Activated T-helper 1 cell treated with anti-CD3 and anti-CD28 coated beads, Interleukin-12 subunit alpha, Interleukin-12 subunit beta, Interleukin-2, Interleukin-4 antibody, amounts not matched to agents 30 ng/mL and 10 ng/mL and 1 ng/mL, durations not matched to agents 14 hours and 24 hours and 36 hours (primary cell): ENCODE measurements around the gene USP24. TPM values are rescaled to one million over a fixed set of nuclear protein-coding genes. Genes with fewer than 3 reads are reported as not detected.

ENCODE experiments used
- DNase-seq: peaks from one replicate; pipeline ENCODE4 v3.0.0; 2021; ENCODE audit warnings: low spot score
- H3K27ac Mint-ChIP-seq: one replicate; pipeline ENCODE4 v1.8.0; 2021; ENCODE audit warnings: mild to moderate bottlenecking, mixed read lengths
- H3K27me3 Mint-ChIP-seq: one replicate; pipeline ENCODE4 v1.8.0; 2022; ENCODE audit warnings: mild to moderate bottlenecking, moderate library complexity, mixed read lengths; ENCODE audit not compliant: insufficient read depth
- H3K36me3 Mint-ChIP-seq: one replicate; pipeline ENCODE4 v1.8.0; 2021; ENCODE audit warnings: low read depth, mixed read lengths
- H3K4me1 Mint-ChIP-seq: one replicate; pipeline ENCODE4 v1.8.0; 2021; ENCODE audit warnings: low read depth, mixed read lengths
- H3K4me3 Mint-ChIP-seq: one replicate; pipeline ENCODE4 v1.8.0; 2021; ENCODE audit warnings: mild to moderate bottlenecking, moderate library complexity, mixed read lengths
- H3K9me3 Mint-ChIP-seq: one replicate; pipeline ENCODE4 v1.8.0; 2021; ENCODE audit warnings: mixed read lengths
- intact Hi-C: fragments of 100-400 bp; cut with micrococcal nuclease; formaldehyde crosslinking; loops from one replicate; pipeline ENCODE4 v1.15.1; 2024
- total RNA-seq: library from RNA; stranded (reverse); gene quantifications from 2 replicates; pipeline ENCODE4 v1.2.3, GENCODE V29; 2022

The USP24 gene
- total RNA-seq, 1 donor from 2014 or later: 58.6 TPM

GRCh38 chr1:55217226-55217986 is 2.2 kb upstream of the USP24 start:
- H3K36me3 Mint-ChIP-seq: peaks cover 7% of the 10 kb centered on the region
- peaks cover 41% of the 10 kb centered on the region for H3K4me1 Mint-ChIP-seq
- no peaks in the 10 kb centered on the region for H3K9me3 Mint-ChIP-seq
- peak overlapping the region; percentile 30 for H3K27ac Mint-ChIP-seq
- no peak for DNase-seq
- peaks cover 3% of the 10 kb centered on the region for H3K27me3 Mint-ChIP-seq
- H3K4me3 Mint-ChIP-seq: no peak overlapping the region
- intact Hi-C loops: loop anchor here (2.0 to 5.0 kb wide), 2 partner anchors 40 to 501 kb away; no protein-coding TSS in a partner anchor

GRCh38 chr1:55216096-55216495 is 932 bp upstream of the USP24 start:
- H3K27ac Mint-ChIP-seq: peak overlapping the region; percentile 96
- H3K36me3 Mint-ChIP-seq: peaks cover 12% of the 10 kb centered on the region
- H3K4me1 Mint-ChIP-seq: peaks cover 55% of the 10 kb centered on the region
- H3K9me3 Mint-ChIP-seq: no peaks in the 10 kb centered on the region
- intact Hi-C loops: loop anchor here (2.0 to 5.0 kb wide), 2 partner anchors 41 to 499 kb away; no protein-coding TSS in a partner anchor
- H3K27me3 Mint-ChIP-seq: peaks cover 3% of the 10 kb centered on the region
- DNase-seq: no peak
- H3K4me3 Mint-ChIP-seq: peak overlapping the region; percentile 93

- intact Hi-C loops: loop anchor here (1.0 to 5.0 kb wide), 6 partner anchors 26 to 138 kb away; no protein-coding TSS in a partner anchor
- no peak overlapping the region for H3K27ac Mint-ChIP-seq
- peaks cover 12% of the 10 kb centered on the region for H3K36me3 Mint-ChIP-seq
- no peak for DNase-seq
- peaks cover 67% of the 10 kb centered on the region for H3K4me1 Mint-ChIP-seq
- peak overlapping the region; percentile 64 for H3K4me3 Mint-ChIP-seq
- H3K27me3 Mint-ChIP-seq: peaks cover 3% of the 10 kb centered on the region
- H3K9me3 Mint-ChIP-seq: no peaks in the 10 kb centered on the region
Observed at GRCh38 chr1:55214934-55215193, 300 bp downstream of the USP24 start.

- peak overlapping the region; percentile 86 for H3K4me3 Mint-ChIP-seq
- intact Hi-C loops: loop anchor here (1.0 to 5.0 kb wide), 3 partner anchors 26 to 137 kb away; no protein-coding TSS in a partner anchor
- peak overlapping the region; percentile 92 for H3K27ac Mint-ChIP-seq
- H3K9me3 Mint-ChIP-seq: no peaks in the 10 kb centered on the region
- peaks cover 3% of the 10 kb centered on the region for H3K27me3 Mint-ChIP-seq
- H3K36me3 Mint-ChIP-seq: peaks cover 12% of the 10 kb centered on the region
- H3K4me1 Mint-ChIP-seq: peaks cover 72% of the 10 kb centered on the region
- DNase-seq: peak; percentile 30
Observed at GRCh38 chr1:55214212-55214933, 791 bp downstream of the USP24 start.

- no peak for DNase-seq
- peak overlapping the region; percentile 86 for H3K4me3 Mint-ChIP-seq
- peak overlapping the region; percentile 92 for H3K27ac Mint-ChIP-seq
- H3K27me3 Mint-ChIP-seq: peaks cover 3% of the 10 kb centered on the region
- H3K36me3 Mint-ChIP-seq: peaks cover 12% of the 10 kb centered on the region
- intact Hi-C loops: loop anchor here (1.0 to 5.0 kb wide), 5 partner anchors 9 to 137 kb away; no protein-coding TSS in a partner anchor
- H3K9me3 Mint-ChIP-seq: no peaks in the 10 kb centered on the region
- peaks cover 77% of the 10 kb centered on the region for H3K4me1 Mint-ChIP-seq
Observed at GRCh38 chr1:55213885-55214211, 1.3 kb downstream of the USP24 start.

- peak overlapping the region; percentile 92 for H3K27ac Mint-ChIP-seq
Observed at GRCh38 chr1:55213151-55213884, 1.8 kb downstream of the USP24 start.

GRCh38 chr1:55212349-55213150 is 2.6 kb downstream of the USP24 start:
- peak overlapping the region; percentile 86 for H3K4me3 Mint-ChIP-seq
- H3K4me1 Mint-ChIP-seq: peaks cover 73% of the 10 kb centered on the region
- H3K36me3 Mint-ChIP-seq: peaks cover 12% of the 10 kb centered on the region
- H3K9me3 Mint-ChIP-seq: no peaks in the 10 kb centered on the region
- H3K27me3 Mint-ChIP-seq: peaks cover 3% of the 10 kb centered on the region
- intact Hi-C loops: loop anchor here (1.0 to 5.0 kb wide), 3 partner anchors 7 to 135 kb away; no protein-coding TSS in a partner anchor
- DNase-seq: no peak
- H3K27ac Mint-ChIP-seq: peak overlapping the region; percentile 30

More at GRCh38 chr1:55213151-55213884, 1.8 kb downstream of the USP24 start:
- peaks cover 3% of the 10 kb centered on the region for H3K27me3 Mint-ChIP-seq
- peaks cover 77% of the 10 kb centered on the region for H3K4me1 Mint-ChIP-seq
- peaks cover 12% of the 10 kb centered on the region for H3K36me3 Mint-ChIP-seq
- intact Hi-C loops: loop anchor here (1.0 to 5.0 kb wide), 3 partner anchors 8 to 136 kb away; no protein-coding TSS in a partner anchor
- H3K4me3 Mint-ChIP-seq: peak overlapping the region; percentile 86
- no peaks in the 10 kb centered on the region for H3K9me3 Mint-ChIP-seq
- no peak for DNase-seq

GRCh38 chr1:55211863-55212262 is 3.3 kb downstream of the USP24 start:
- peaks cover 12% of the 10 kb centered on the region for H3K36me3 Mint-ChIP-seq
- H3K27ac Mint-ChIP-seq: peak overlapping the region; percentile 46
- H3K4me1 Mint-ChIP-seq: peaks cover 69% of the 10 kb centered on the region
- H3K9me3 Mint-ChIP-seq: no peaks in the 10 kb centered on the region
- no peak for DNase-seq
- intact Hi-C loops: loop anchor here (2.0 to 5.0 kb wide), 3 partner anchors 17 to 135 kb away; no protein-coding TSS in a partner anchor
- H3K4me3 Mint-ChIP-seq: peak overlapping the region; percentile 86
- peaks cover 3% of the 10 kb centered on the region for H3K27me3 Mint-ChIP-seq

GRCh38 chr1:55210990-55211801 is 4.0 kb downstream of the USP24 start:
- no peaks in the 10 kb centered on the region for H3K27me3 Mint-ChIP-seq
- DNase-seq: no peak
- no peak overlapping the region for H3K27ac Mint-ChIP-seq
- H3K9me3 Mint-ChIP-seq: no peaks in the 10 kb centered on the region
- intact Hi-C loops: loop anchor here (2.0 to 5.0 kb wide), 2 partner anchors 16 to 134 kb away; no protein-coding TSS in a partner anchor
- H3K4me1 Mint-ChIP-seq: peaks cover 66% of the 10 kb centered on the region
- peaks cover 11% of the 10 kb centered on the region for H3K36me3 Mint-ChIP-seq
- H3K4me3 Mint-ChIP-seq: no peak overlapping the region

- Mint-ChIP-seq H3K4me3 (no peak overlapping the region), H3K27me3 (no peaks in the 10 kb centered on the region), H3K27ac (no peak overlapping the region), H3K36me3 (peaks cover 15% of the 10 kb centered on the region), H3K4me1 (peaks cover 71% of the 10 kb centered on the region), H3K9me3 (no peaks in the 10 kb centered on the region)
- no peak for DNase-seq
- intact Hi-C loops: no loop called here
Observed at GRCh38 chr1:55209247-55209646, 5.9 kb downstream of the USP24 start.

GRCh38 chr1:55206210-55206609 is 9.0 kb downstream of the USP24 start:
- Mint-ChIP-seq H3K4me1 (peaks cover 65% of the 10 kb centered on the region), H3K9me3 (no peaks in the 10 kb centered on the region), H3K27me3 (no peaks in the 10 kb centered on the region), H3K36me3 (peaks cover 10% of the 10 kb centered on the region), H3K27ac (no peak overlapping the region), H3K4me3 (no peak overlapping the region)
- DNase-seq: no peak
- intact Hi-C loops: no loop called here
